PC-3 (cell line): ENCODE measurements around the gene SLC6A20. TPM values are rescaled to one million over a fixed set of nuclear protein-coding genes. Genes with fewer than 3 reads are reported as not detected.

ENCODE experiments used
- ATAC-seq: fragments of 200-7000 bp; cut with Tn5 transposase; 2 replicates; pipeline ENCODE4 v1.9.1; 2020; ENCODE audit warnings: mild to moderate bottlenecking, moderate library complexity
- BruUV-seq: library from RNA; stranded (reverse); fragments of 400-500 nt; replicated peaks from 2 replicates; lab custom pipeline; 2021; lab: Mats Ljungman, UMichigan
- CTCF ChIA-PET: fragments of 300-600 bp; sonication (Branson Sonifier 250); formaldehyde crosslinking; loops from one replicate; lab custom pipeline; 2022; ENCODE audit warnings: antibody characterized with exemption; lab: Charles Lee
- POLR2A ChIA-PET: fragments of 300-600 bp; sonication (Branson Sonifier 250); formaldehyde crosslinking; loops from one replicate; lab custom pipeline; 2022; ENCODE audit warnings: antibody characterized with exemption; ENCODE audit not compliant: unreplicated experiment; lab: Charles Lee
- DNase-seq: peaks from one replicate; pipeline ENCODE4 v3.0.0-alpha.2; 2015
- H2AFZ ChIP-seq: fragments of 300-600 bp; sonication (generic); 2 replicates; pipeline ENCODE4 v1.6.0; 2016; ENCODE audit warnings: antibody characterized with exemption, low read length
- H3F3A ChIP-seq: fragments of 300-600 bp; sonication (generic); one replicate; pipeline ENCODE4 v1.6.0; 2017; ENCODE audit warnings: antibody characterized with exemption, low read length, control low read depth, mild to moderate bottlenecking; ENCODE audit not compliant: unreplicated experiment
- H3K27ac ChIP-seq: fragments of 300-600 bp; sonication (generic); 2 replicates; pipeline ENCODE4 v1.5.1; 2016; ENCODE audit warnings: mild to moderate bottlenecking, low read length
- H3K27me3 ChIP-seq: fragments of 300-600 bp; sonication (generic); 2 replicates; pipeline ENCODE4 v1.6.1; 2016; ENCODE audit warnings: low read length, mixed read lengths
- H3K36me3 ChIP-seq: fragments of 300-600 bp; sonication (generic); 2 replicates; pipeline ENCODE4 v1.6.1; 2016; ENCODE audit warnings: low read depth, mixed run types, low read length, mixed read lengths
- H3K4me1 ChIP-seq: fragments of 300-600 bp; sonication (generic); 2 replicates; pipeline ENCODE4 v1.5.1; 2016; ENCODE audit warnings: low read length; ENCODE audit not compliant: insufficient read depth
- H3K4me2 ChIP-seq: fragments of 300-600 bp; sonication (generic); 2 replicates; pipeline ENCODE4 v1.6.0; 2016; ENCODE audit warnings: low read length
- H3K4me3 ChIP-seq: fragments of 300-600 bp; sonication (generic); 2 replicates; pipeline ENCODE4 v1.5.1; 2016; ENCODE audit warnings: mild to moderate bottlenecking, low read length, mixed read lengths
- H3K79me2 ChIP-seq: fragments of 300-600 bp; sonication (generic); 2 replicates; pipeline ENCODE4 v1.6.1; 2017; ENCODE audit warnings: low read length, mixed read lengths
- H3K9ac ChIP-seq: fragments of 300-600 bp; sonication (generic); 2 replicates; pipeline ENCODE4 v1.6.0; 2016; ENCODE audit warnings: mild to moderate bottlenecking, low read length
- H3K9me2 ChIP-seq: fragments of 300-600 bp; sonication (generic); replicated peaks from 2 replicates; pipeline ENCODE4 v1.6.1; 2016; ENCODE audit warnings: mixed run types, low read length, mixed read lengths
- H3K9me3 ChIP-seq: fragments of 300-600 bp; sonication (generic); 2 replicates; pipeline ENCODE4 v1.6.1; 2016; ENCODE audit warnings: low read length, mixed read lengths
- H4K20me1 ChIP-seq: fragments of 300-600 bp; sonication (generic); 2 replicates; pipeline ENCODE4 v1.6.1; 2016; ENCODE audit warnings: low read length, mixed read lengths
- CTCF ChIP-seq: fragments of 300-600 bp; sonication (generic); conservative IDR thresholded peaks from 2 replicates; pipeline ENCODE4 v1.5.1; 2017; ENCODE audit warnings: antibody characterized with exemption, low read depth, mild to moderate bottlenecking, low read length
- EZH2 ChIP-seq: fragments of 300-600 bp; sonication (generic); IDR thresholded peaks from one replicate; pipeline ENCODE4 v1.6.1; 2017; ENCODE audit warnings: antibody characterized with exemption, mild to moderate bottlenecking, low read length; ENCODE audit not compliant: unreplicated experiment
- EZH2phosphoT487 ChIP-seq: fragments of 300-600 bp; sonication (generic); IDR thresholded peaks from 2 replicates; pipeline ENCODE4 v1.6.1; 2018; ENCODE audit warnings: mild to moderate bottlenecking, antibody characterized with exemption, low read length, borderline replicate concordance
- intact Hi-C: fragments of 100-400 bp; cut with micrococcal nuclease; formaldehyde crosslinking; loops from 2 replicates; pipeline ENCODE4 v1.9.0; 2023
- total RNA-seq: library from RNA; depleted of rRNA; stranded (reverse); fragments of >200 nt; gene quantifications from 2 replicates; pipeline ENCODE4 v1.2.3, GENCODE V29; 2014

Gene SLC6A20
- total RNA-seq, 1 experiment from 2014 or later: not detected

- H3K4me3 ChIP-seq: no peak overlapping the region
- H4K20me1 ChIP-seq: no peaks in the 10 kb centered on the region
- no peak overlapping the region for H3K9ac ChIP-seq
- H3K27me3 ChIP-seq: no peaks in the 10 kb centered on the region
- H3F3A ChIP-seq: no peaks in the 10 kb centered on the region
- intact Hi-C loops: loop anchor here (2.0 kb wide), 1 partner anchor 24 kb away; no protein-coding TSS in a partner anchor
- DNase-seq (no peak), ATAC-seq (no peak)
- H3K9me3 ChIP-seq: peaks cover 6% of the 10 kb centered on the region; the same call in 1 of the 2 replicates
- ChIA-PET CTCF (interaction anchor here (0.6 kb wide), 2 partner anchors 25 to 32 kb away, joined by 4 to 6 read pairs; no protein-coding TSS in a partner anchor), POLR2A (no interaction called here)
- TF ChIP-seq CTCF (no peak), EZH2phosphoT487 (no peak), EZH2 (no peak)
- H3K36me3 ChIP-seq: no peaks in the 10 kb centered on the region
- H3K4me2 ChIP-seq: no peak overlapping the region
- no peak overlapping the region for H2AFZ ChIP-seq
- peaks cover 13% of the 10 kb centered on the region; the same call in 1 of the 2 replicates for H3K4me1 ChIP-seq
- H3K79me2 ChIP-seq: no peaks in the 10 kb centered on the region
- no TSS peak for BruUV-seq
- no peaks in the 10 kb centered on the region for H3K9me2 ChIP-seq
- no peak overlapping the region for H3K27ac ChIP-seq
These were observed 3.7 kb downstream of the SLC6A20 start for GRCh38 chr3:45792516-45793172.

- no peak for TF ChIP-seq EZH2phosphoT487
- TF ChIP-seq CTCF: no peak
- no peak for TF ChIP-seq EZH2
- Histone ChIP-seq H3K27ac (no peak overlapping the region), H4K20me1 (no peaks in the 10 kb centered on the region), H3K27me3 (no peaks in the 10 kb centered on the region), H3K36me3 (no peaks in the 10 kb centered on the region), H3K9ac (no peak overlapping the region), H3K9me3 (peaks cover 6% of the 10 kb centered on the region; the same call in 1 of the 2 replicates), H3K4me3 (no peak overlapping the region), H3K4me2 (no peak overlapping the region), H3K4me1 (peaks cover 13% of the 10 kb centered on the region; the same call in 1 of the 2 replicates), H3K79me2 (no peaks in the 10 kb centered on the region), H3K9me2 (no peaks in the 10 kb centered on the region), H3F3A (no peaks in the 10 kb centered on the region), H2AFZ (no peak overlapping the region)
- ATAC-seq: no peak
- POLR2A ChIA-PET: no interaction called here
- BruUV-seq: no TSS peak
- intact Hi-C loops: loop anchor here (2.0 kb wide), 1 partner anchor 25 kb away; no protein-coding TSS in a partner anchor
- DNase-seq: no peak
- CTCF ChIA-PET: no interaction called here
These were observed 4.3 kb downstream of the SLC6A20 start for GRCh38 chr3:45792036-45792435.

- intact Hi-C loops: no loop called here
- POLR2A ChIA-PET: no interaction called here
These were observed 5.7 kb downstream of the SLC6A20 start for GRCh38 chr3:45790596-45790995.

More at GRCh38 chr3:45790596-45790995, 5.7 kb downstream of the SLC6A20 start:
- no peak for ATAC-seq
- BruUV-seq: no TSS peak
- Histone ChIP-seq H3K27ac (no peak overlapping the region), H3K9me2 (no peaks in the 10 kb centered on the region), H2AFZ (no peak overlapping the region), H3K4me2 (no peak overlapping the region), H3K36me3 (no peaks in the 10 kb centered on the region), H3K9ac (no peak overlapping the region), H4K20me1 (no peaks in the 10 kb centered on the region), H3K4me1 (peaks cover 13% of the 10 kb centered on the region; the same call in 1 of the 2 replicates), H3K79me2 (no peaks in the 10 kb centered on the region), H3K9me3 (peaks cover 6% of the 10 kb centered on the region; the same call in 1 of the 2 replicates), H3K27me3 (no peaks in the 10 kb centered on the region), H3F3A (no peaks in the 10 kb centered on the region), H3K4me3 (no peak overlapping the region)
- TF ChIP-seq EZH2phosphoT487 (no peak), CTCF (no peak), EZH2 (no peak)
- no peak for DNase-seq
- CTCF ChIA-PET: no interaction called here
